ENCODE measurements around the gene PEX7. TPM values are rescaled to one million over a fixed set of nuclear protein-coding genes. Genes with fewer than 3 reads are reported as not detected.

Gene PEX7
- total and polyA plus RNA-seq, 2 of the 8 experiments (the other 6 are each of a cell fraction or from before 2014, with no cell fraction given) = 6.4 to 11.0 TPM

- no peak overlapping the region for H3K18ac ChIP-seq (ENCODE audit: extremely low read depth, low read length)
- DNase-seq (ENCODE audit: low read depth in 1 of 2, low spot score in 2 of 2) (no peak), FAIRE-seq (no peak)
- no peaks in the 10 kb centered on the region for H4K20me1 ChIP-seq (replicated peaks in 1 of 2; ENCODE audit: control insufficient read depth in 1 of 2, insufficient read depth in 2 of 2, low read length in 2 of 2)
- no peak overlapping the region for H2BK120ac ChIP-seq (replicated peaks; ENCODE audit: low read depth, low read length)
- H3K9me3 ChIP-seq (ENCODE audit: insufficient read depth in 2 of 2, low read depth in 1 of 2, low read length in 1 of 2) = peaks cover 2 to 3% of the 10 kb centered on the region in 2 experiments; a peak in 1 of 4 replicates
- no peak overlapping the region for H4K8ac ChIP-seq (ENCODE audit: extremely low read depth, insufficient read depth, low read length)
- no peaks in the 10 kb centered on the region for H3K4me1 ChIP-seq (replicated peaks in 1 of 4; ENCODE audit: control insufficient read depth in 3 of 4, insufficient read depth in 4 of 4, low read length in 3 of 4)
- no peak overlapping the region for H3K56ac ChIP-seq (replicated peaks; ENCODE audit: insufficient read length, low read depth, low read length)
- H3K36me3 ChIP-seq (ENCODE audit: control insufficient read depth in 2 of 4, insufficient read depth in 4 of 4, low read length in 3 of 4) = peaks cover 0 to 9% (median 2%) of the 10 kb centered on the region in 4 experiments; a peak in 3 of 8 replicates
- no peak overlapping the region for H3K4me3 ChIP-seq (ENCODE audit: extremely low read depth in 1 of 4, insufficient read depth in 2 of 4, low read depth in 3 of 4, low read length in 4 of 4)
- no peak overlapping the region for H2BK15ac ChIP-seq (ENCODE audit: low read length)
- no peaks in the 10 kb centered on the region for H3K27me3 ChIP-seq (replicated peaks in 1 of 4; ENCODE audit: control insufficient read depth in 3 of 4, extremely low read depth in 1 of 4, insufficient read depth in 3 of 4, low read length in 3 of 4)
- no peak overlapping the region for H3K9ac ChIP-seq (replicated peaks in 1 of 4; ENCODE audit: extremely low read depth in 1 of 4, low read depth in 3 of 4, low read length in 3 of 4)
- H2BK5ac ChIP-seq (ENCODE audit: low read depth, low read length) = no peak overlapping the region
- no peak overlapping the region for H3K14ac ChIP-seq (ENCODE audit: insufficient read length)
- H3K27ac ChIP-seq (ENCODE audit: low read depth, low read length) = no peak overlapping the region
- H4K91ac ChIP-seq (replicated peaks; ENCODE audit: insufficient read length, low read length) = no peak overlapping the region
- ChIA-PET POLR2A (ENCODE audit: partially characterized antibody) (no interaction called here), CTCF (ENCODE audit: partially characterized antibody) (no interaction called here)
- H3K4ac ChIP-seq (replicated peaks; ENCODE audit: insufficient read length, low read depth, low read length) = no peak overlapping the region
- H2AFZ ChIP-seq (ENCODE audit: low read length) = no peak overlapping the region
- H2AK5ac ChIP-seq (ENCODE audit: low read depth, low read length) = no peak overlapping the region
- H3K4me2 ChIP-seq (ENCODE audit: insufficient read depth in 1 of 2, low read depth in 2 of 2, low read length in 2 of 2) = no peak overlapping the region
- no peaks in the 10 kb centered on the region for H3K79me1 ChIP-seq (ENCODE audit: low read depth, low read length)
- H3K79me2 ChIP-seq (ENCODE audit: control insufficient read depth in 1 of 2, insufficient read depth in 2 of 2, low read length in 2 of 2) = no peaks in the 10 kb centered on the region
- H3K23me2 ChIP-seq (ENCODE audit: low read depth, low read length) = no peaks in the 10 kb centered on the region
- H4K5ac ChIP-seq (ENCODE audit: insufficient read length, low read depth, low read length) = no peak overlapping the region
- H2BK20ac ChIP-seq (ENCODE audit: low read length) = no peak overlapping the region
- H2BK12ac ChIP-seq (ENCODE audit: low read depth, low read length) = no peak overlapping the region
- H3K23ac ChIP-seq (ENCODE audit: insufficient read length) = no peak overlapping the region
- WGBS, 2 experiments (ENCODE audit: extremely low coverage in 1 of 2, insufficient coverage in 1 of 2, insufficient read length in 1 of 2, insufficient replicate concordance in 2 of 2, low coverage in 1 of 2, low lambda C conversion rate in 2 of 2, missing lambda C conversion rate in 1 of 2) = 95% methylated on average over 3 of the region's 3 CpGs; no CpG with 5 or more reads in 1 of the 2 experiments
- no peak for TF ChIP-seq JUN (IDR thresholded peaks at IDR 0.05; ENCODE audit: low read depth, low read length)
- no peak for TF ChIP-seq TCF12 (IDR thresholded peaks at IDR 0.05; ENCODE audit: low read depth, low read length)
- no peak for TF ChIP-seq BACH1 (IDR thresholded peaks at IDR 0.05; ENCODE audit: low read length)
- TF ChIP-seq POLR2AphosphoS5 (IDR thresholded peaks at IDR 0.05; ENCODE audit: low read depth, low read length) = no peak
- TF ChIP-seq MAX (IDR thresholded peaks at IDR 0.05) = no peak
- no peak for TF ChIP-seq ZNF274 (IDR thresholded peaks at IDR 0.05; ENCODE audit: borderline replicate concordance, extremely low read depth, low read length)
- TF ChIP-seq CTCF (IDR thresholded peaks at IDR 0.05; ENCODE audit: control extremely low read depth in 1 of 3, insufficient read depth in 1 of 3, low read depth in 1 of 3, low read length in 3 of 3) = no peak
- no peak for TF ChIP-seq TAF1 (IDR thresholded peaks at IDR 0.05; ENCODE audit: low read depth, low read length)
- no peak for TF ChIP-seq KDM1A (IDR thresholded peaks at IDR 0.05; ENCODE audit: borderline replicate concordance, low read length)
- TF ChIP-seq SIRT6 (IDR thresholded peaks at IDR 0.05; ENCODE audit: low read length) = no peak
- no peak for TF ChIP-seq RNF2 (IDR thresholded peaks at IDR 0.05; ENCODE audit: borderline replicate concordance, low read depth, low read length, missing control alignments, poor library complexity, severe bottlenecking)
- TF ChIP-seq CTBP2 (IDR thresholded peaks at IDR 0.05; ENCODE audit: borderline replicate concordance, insufficient read depth, insufficient read length, low read length) = no peak
Observed at GRCh38 chr6:136873748-136874147, 51.4 kb downstream of the PEX7 start.

All from H1 (cell line).